GM12875 (cell line): ENCODE results near the gene MEX3A.

Experiments
- H3K4me3 ChIP-seq: one replicate; pipeline ENCODE4 v1.5.1; 2011; ENCODE audit warnings: low read depth, low read length, control low read depth
- TF ChIP-seq, protein P1 (sequence below): IDR thresholded peaks from 2 replicates; pipeline ENCODE4 v1.5.1; 2011; ENCODE audit warnings: low read depth, mild to moderate bottlenecking, control low read depth, inconsistent platforms, low read length, moderate library complexity, borderline replicate concordance; ENCODE audit not compliant: insufficient read depth

The MEX3A gene

DNA sequence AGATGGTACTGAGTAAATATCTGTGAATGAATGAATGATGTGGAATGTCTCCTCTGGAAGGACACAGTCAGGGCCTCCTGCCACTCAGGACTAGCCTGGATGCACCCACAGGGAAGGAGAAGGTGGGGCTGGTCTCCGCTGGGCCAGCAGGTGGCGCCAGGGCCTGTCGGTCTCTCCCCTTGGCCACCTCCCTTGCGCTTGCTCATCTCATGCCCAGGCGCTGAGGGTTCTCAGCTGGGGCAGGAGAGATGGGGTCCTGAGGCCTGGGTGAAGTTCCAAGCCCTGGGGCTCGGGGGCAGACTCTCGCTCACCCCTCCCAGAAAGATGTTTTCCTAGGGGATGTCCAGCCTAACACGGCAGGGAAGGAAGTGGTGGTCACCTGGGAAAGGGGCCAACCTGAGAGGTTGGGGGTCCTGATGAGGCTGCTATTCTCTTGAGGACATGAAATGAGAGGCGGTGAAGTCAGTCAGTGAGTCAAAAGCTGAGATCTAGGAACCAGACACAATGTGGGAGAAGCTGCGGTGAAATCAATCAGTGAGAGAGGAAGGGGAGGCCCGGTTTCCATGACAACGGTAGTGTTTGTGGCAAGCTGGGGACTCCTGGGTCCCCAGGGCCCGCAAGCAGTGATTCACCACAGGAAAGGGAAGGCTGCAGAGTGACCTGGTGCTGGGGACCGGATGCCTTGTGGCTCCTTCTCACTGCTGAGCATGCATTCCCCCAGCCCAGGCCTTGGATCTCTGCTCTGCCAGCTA is 14.6 kb upstream of the MEX3A start:
- no peak overlapping the region for H3K4me3 ChIP-seq
- TF ChIP-seq, protein P1, sequence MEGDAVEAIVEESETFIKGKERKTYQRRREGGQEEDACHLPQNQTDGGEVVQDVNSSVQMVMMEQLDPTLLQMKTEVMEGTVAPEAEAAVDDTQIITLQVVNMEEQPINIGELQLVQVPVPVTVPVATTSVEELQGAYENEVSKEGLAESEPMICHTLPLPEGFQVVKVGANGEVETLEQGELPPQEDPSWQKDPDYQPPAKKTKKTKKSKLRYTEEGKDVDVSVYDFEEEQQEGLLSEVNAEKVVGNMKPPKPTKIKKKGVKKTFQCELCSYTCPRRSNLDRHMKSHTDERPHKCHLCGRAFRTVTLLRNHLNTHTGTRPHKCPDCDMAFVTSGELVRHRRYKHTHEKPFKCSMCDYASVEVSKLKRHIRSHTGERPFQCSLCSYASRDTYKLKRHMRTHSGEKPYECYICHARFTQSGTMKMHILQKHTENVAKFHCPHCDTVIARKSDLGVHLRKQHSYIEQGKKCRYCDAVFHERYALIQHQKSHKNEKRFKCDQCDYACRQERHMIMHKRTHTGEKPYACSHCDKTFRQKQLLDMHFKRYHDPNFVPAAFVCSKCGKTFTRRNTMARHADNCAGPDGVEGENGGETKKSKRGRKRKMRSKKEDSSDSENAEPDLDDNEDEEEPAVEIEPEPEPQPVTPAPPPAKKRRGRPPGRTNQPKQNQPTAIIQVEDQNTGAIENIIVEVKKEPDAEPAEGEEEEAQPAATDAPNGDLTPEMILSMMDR: peak; percentile 97

DNA sequence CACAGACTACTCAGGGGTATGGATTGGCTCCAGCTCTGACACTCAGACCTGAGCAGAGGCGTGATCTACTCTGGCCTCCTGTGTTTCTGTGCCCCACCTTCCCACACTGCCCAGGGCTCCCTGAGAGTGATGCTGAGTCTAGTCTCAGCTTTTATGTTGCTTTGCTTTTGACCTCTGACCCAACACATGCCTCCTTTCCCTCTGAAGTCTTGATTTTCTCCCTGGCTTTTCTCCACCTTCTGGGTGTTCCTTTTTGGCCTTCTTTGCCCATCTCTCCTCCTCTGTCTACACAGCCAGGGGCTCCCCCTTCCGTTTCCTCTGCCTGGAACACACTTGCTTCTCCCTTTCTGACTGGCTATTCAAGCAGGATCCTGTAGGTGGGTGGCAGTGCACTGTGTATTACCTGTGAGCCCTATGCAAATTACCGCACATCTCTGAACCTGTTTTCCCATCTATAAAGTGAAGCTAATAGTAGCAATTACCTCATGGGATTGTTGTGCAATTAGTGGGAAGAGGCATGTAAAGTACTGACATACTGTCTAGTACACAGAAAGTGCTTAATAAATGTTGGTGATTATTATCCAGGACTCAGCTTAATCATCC is 13.7 kb upstream of the MEX3A start:
- H3K4me3 ChIP-seq: no peak overlapping the region
- TF ChIP-seq, protein P1: 0 out of 2 replicates have a peak, but pooled peaks have one; percentile 1

DNA sequence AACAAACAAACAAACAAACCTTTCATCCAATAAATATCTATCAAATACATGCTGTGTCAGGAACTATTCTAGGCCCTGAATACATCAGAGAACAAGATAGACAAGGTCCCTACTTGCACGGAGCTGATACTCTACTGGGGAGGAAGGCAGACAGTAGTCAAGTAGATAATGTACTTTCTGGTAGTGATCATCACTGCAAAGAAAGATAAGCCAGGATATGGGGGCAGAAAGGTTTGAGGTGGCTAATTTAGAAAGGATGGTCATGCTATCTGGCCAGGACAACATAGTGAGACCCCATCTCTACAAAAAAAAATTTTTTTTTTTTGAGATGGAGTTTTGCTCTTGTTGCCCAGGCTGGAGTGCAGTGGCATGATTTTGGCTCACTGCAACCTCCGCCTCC is 9.3 kb upstream of the MEX3A start:
- TF ChIP-seq, protein P1: no peak
- no peak overlapping the region for H3K4me3 ChIP-seq

DNA sequence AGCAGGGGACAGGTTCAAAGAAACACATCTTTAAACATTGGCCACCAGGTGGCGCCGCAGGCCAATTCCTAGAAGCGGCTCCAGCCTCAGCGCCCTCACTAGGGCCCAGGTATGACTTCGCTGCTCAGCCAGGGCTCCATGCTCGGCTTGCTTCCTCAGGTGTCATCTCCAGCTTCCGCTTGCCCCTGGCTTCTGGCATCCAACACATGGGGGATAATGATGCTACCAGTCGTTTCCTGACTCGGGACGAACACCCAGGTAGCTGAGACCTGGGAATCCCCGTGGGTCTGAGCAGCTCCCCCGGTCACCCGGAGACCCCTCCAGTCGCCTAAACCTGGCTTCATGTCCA is 8.5 kb upstream of the MEX3A start:
- H3K4me3 ChIP-seq: no peak overlapping the region
- TF ChIP-seq, protein P1: peak; percentile 76

DNA sequence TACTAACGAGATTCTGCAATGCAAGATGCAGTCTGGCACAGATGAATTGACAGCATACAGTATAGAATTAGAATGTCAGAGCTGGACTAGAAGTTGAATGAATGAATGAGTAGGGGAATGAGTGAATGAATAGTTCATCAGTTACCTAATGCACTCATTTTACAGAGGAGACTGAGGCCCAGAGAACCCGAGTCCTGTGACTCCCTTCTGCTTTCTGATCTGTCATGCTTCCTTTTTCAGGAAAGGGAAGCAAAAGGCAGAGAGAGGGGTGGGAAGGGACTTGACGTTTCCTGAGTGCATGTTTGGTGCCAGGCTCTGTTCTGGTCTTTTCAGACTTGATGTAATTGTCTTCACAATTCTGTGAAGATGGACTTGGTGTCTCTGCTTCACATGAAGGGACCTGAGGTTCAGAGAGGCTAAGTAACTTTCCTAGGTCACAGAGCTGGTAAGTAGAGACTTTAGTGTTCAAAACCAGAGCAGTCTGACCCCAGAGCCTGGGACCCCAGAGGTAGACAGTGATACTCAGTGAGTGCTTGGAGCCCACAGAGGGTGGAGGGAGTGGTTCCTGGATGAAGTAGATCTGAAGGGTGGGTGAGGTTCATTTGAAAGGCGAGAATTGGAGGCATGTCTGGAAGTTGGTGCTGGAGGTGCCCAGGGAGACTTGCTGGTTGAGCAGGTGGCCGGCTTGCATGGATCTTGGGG is 8.0 kb upstream of the MEX3A start:
- H3K4me3 ChIP-seq: no peak overlapping the region
- TF ChIP-seq, protein P1: no peak

DNA sequence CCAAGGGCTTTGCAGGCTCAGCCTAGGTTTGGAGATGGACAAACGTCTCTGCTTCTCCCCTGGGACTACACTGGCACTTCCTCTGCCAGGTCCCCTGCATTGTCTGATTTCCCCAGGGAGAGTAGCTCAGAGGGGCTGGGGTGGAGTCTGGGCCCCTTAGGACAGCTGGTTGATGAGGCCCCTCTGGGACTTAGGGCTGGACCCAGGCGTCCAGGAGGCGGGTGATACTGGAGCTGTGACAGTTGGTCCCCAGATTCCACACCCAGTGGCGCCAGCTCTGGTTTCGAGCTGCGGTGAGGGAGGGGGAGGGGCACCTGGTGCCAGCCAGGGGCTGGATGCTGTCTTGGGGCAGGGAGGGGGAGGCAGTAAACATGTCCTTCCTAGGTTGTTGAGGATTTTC is 7.4 kb upstream of the MEX3A start:
- TF ChIP-seq, protein P1: no peak
- no peak overlapping the region for H3K4me3 ChIP-seq
